ENCODE measurements around the gene C2orf68. TPM values are rescaled to one million over a fixed set of nuclear protein-coding genes. Genes with fewer than 3 reads are reported as not detected.
A peak's percentile ranks its signal among the peaks of the same experiment; 100 is the strongest.

C2orf68 gene
- total RNA-seq, 8 experiments from 2014 or later: 20.1 to 44.2 (median 27.8) TPM

GRCh38 chr2:85649201-85650190 lies 37.6 kb upstream of the C2orf68 start:
- ATAC-seq (replicated peaks in 6 of 8): peak in 3 of 8 experiments; percentile 55 to 83 (median 69)
- Histone ChIP-seq H3K27ac (no peak overlapping the region), H3K4me1 (replicated peaks in 1 of 2) (no peaks in the 10 kb centered on the region), H3K4me3 (no peak overlapping the region)
- 30 to 100% (median 93%) methylated on average over 2 to 8 of the region's 9 CpGs for WGBS, 10 experiments
- in situ Hi-C loops (cut with MboI; ENCODE audit: low pct_unique_long_range_greater_than_20kb in 2 of 9, low sequenced_read_pairs in 9 of 9, unreplicated experiment in 9 of 9): loop anchor here in 1 of 9 experiments (25.0 kb wide), 1 partner anchor 163 kb away; no protein-coding TSS in a partner anchor

- Histone ChIP-seq H3K27ac (no peak overlapping the region), H3K4me3 (no peak overlapping the region), H3K4me1 (replicated peaks in 1 of 2) (no peaks in the 10 kb centered on the region)
- WGBS, 10 experiments: 38 to 93% (median 80%) methylated on average over 2 of the region's 2 CpGs; no CpG with 5 or more reads in 7 of the 10 experiments
- ATAC-seq (replicated peaks in 6 of 8): peak in 3 of 8 experiments; percentile 77 to 82 (median 79)
- in situ Hi-C loops (cut with MboI; ENCODE audit: low pct_unique_long_range_greater_than_20kb in 2 of 9, low sequenced_read_pairs in 9 of 9, unreplicated experiment in 9 of 9): loop anchor here in 1 of 9 experiments (25.0 kb wide), 1 partner anchor 164 kb away; no protein-coding TSS in a partner anchor
Measured at GRCh38 chr2:85648619-85649018, 36.8 kb upstream of the C2orf68 start.

GRCh38 chr2:85647823-85648526 lies 36.1 kb upstream of the C2orf68 start:
- H3K27ac ChIP-seq: no peak overlapping the region
- ATAC-seq (replicated peaks in 6 of 8): no peak
- in situ Hi-C loops (cut with MboI; ENCODE audit: low pct_unique_long_range_greater_than_20kb in 2 of 9, low sequenced_read_pairs in 9 of 9, unreplicated experiment in 9 of 9): loop anchor here in 1 of 9 experiments (25.0 kb wide), 1 partner anchor 164 kb away; no protein-coding TSS in a partner anchor
- no peaks in the 10 kb centered on the region for H3K4me1 ChIP-seq (replicated peaks in 1 of 2)
- H3K4me3 ChIP-seq: no peak overlapping the region
- WGBS, 10 experiments: 85 to 100% (median 97%) methylated on average over 1 to 8 of the region's 10 CpGs; no CpG with 5 or more reads in 1 of the 10 experiments

GRCh38 chr2:85646166-85646565 lies 34.3 kb upstream of the C2orf68 start:
- in situ Hi-C loops (cut with MboI; ENCODE audit: low pct_unique_long_range_greater_than_20kb in 2 of 9, low sequenced_read_pairs in 9 of 9, unreplicated experiment in 9 of 9): loop anchor here in 1 of 9 experiments (25.0 kb wide), 1 partner anchor 166 kb away; no protein-coding TSS in a partner anchor
- Histone ChIP-seq H3K4me1 (replicated peaks in 1 of 2) (no peaks in the 10 kb centered on the region), H3K27ac (no peak overlapping the region), H3K4me3 (no peak overlapping the region)
- no peak for ATAC-seq (replicated peaks in 6 of 8)
- WGBS, 10 experiments: 50 to 100% (median 93%) methylated on average over 1 to 2 of the region's 2 CpGs; no CpG with 5 or more reads in 1 of the 10 experiments

GRCh38 chr2:85644909-85645308 lies 33.0 kb upstream of the C2orf68 start:
- Histone ChIP-seq H3K4me1 (replicated peaks in 1 of 2) (no peaks in the 10 kb centered on the region), H3K27ac (no peak overlapping the region), H3K4me3 (no peak overlapping the region)
- in situ Hi-C loops (cut with MboI; ENCODE audit: low pct_unique_long_range_greater_than_20kb in 2 of 9, low sequenced_read_pairs in 9 of 9, unreplicated experiment in 9 of 9): loop anchor here in 1 of 9 experiments (25.0 kb wide), 1 partner anchor 167 kb away; no protein-coding TSS in a partner anchor
- no peak for ATAC-seq (replicated peaks in 6 of 8)
- WGBS, 10 experiments: 85 to 100% (median 100%) methylated on average over 1 to 6 of the region's 8 CpGs; no CpG with 5 or more reads in 3 of the 10 experiments

- ATAC-seq (replicated peaks in 6 of 8): no peak
- H3K4me1 ChIP-seq (replicated peaks in 1 of 2): no peaks in the 10 kb centered on the region
- H3K4me3 ChIP-seq: no peak overlapping the region
- in situ Hi-C loops (cut with MboI; ENCODE audit: low pct_unique_long_range_greater_than_20kb in 2 of 9, low sequenced_read_pairs in 9 of 9, unreplicated experiment in 9 of 9): loop anchor here in 1 of 9 experiments (25.0 kb wide), 1 partner anchor 170 kb away; no protein-coding TSS in a partner anchor
- H3K27ac ChIP-seq: no peak overlapping the region
- WGBS, 10 experiments: 94 to 100% (median 100%) methylated on average over 1 to 3 of the region's 3 CpGs; no CpG with 5 or more reads in 2 of the 10 experiments
Measured at GRCh38 chr2:85642725-85643124, 30.9 kb upstream of the C2orf68 start.

- in situ Hi-C loops (cut with MboI; ENCODE audit: low pct_unique_long_range_greater_than_20kb in 2 of 9, low sequenced_read_pairs in 9 of 9, unreplicated experiment in 9 of 9): loop anchor here in 1 of 9 experiments (25.0 kb wide), 1 partner anchor 177 kb away; no protein-coding TSS in a partner anchor
- no peak overlapping the region for H3K27ac ChIP-seq
- ATAC-seq (replicated peaks in 6 of 8): no peak
- WGBS, 10 experiments: 21 to 100% (median 88%) methylated on average over 2 to 4 of the region's 4 CpGs; no CpG with 5 or more reads in 4 of the 10 experiments
- H3K4me3 ChIP-seq: no peak overlapping the region
- no peaks in the 10 kb centered on the region for H3K4me1 ChIP-seq (replicated peaks in 1 of 2)
Measured at GRCh38 chr2:85635636-85636035, 23.8 kb upstream of the C2orf68 start.

GRCh38 chr2:85635011-85635410 lies 23.1 kb upstream of the C2orf68 start:
- in situ Hi-C loops (cut with MboI; ENCODE audit: low pct_unique_long_range_greater_than_20kb in 2 of 9, low sequenced_read_pairs in 9 of 9, unreplicated experiment in 9 of 9): loop anchor here in 1 of 9 experiments (25.0 kb wide), 1 partner anchor 177 kb away; no protein-coding TSS in a partner anchor
- WGBS, 10 experiments: 83 to 100% (median 100%) methylated on average over 1 to 8 of the region's 8 CpGs; no CpG with 5 or more reads in 1 of the 10 experiments
- Histone ChIP-seq H3K4me1 (replicated peaks in 1 of 2) (no peaks in the 10 kb centered on the region), H3K27ac (no peak overlapping the region), H3K4me3 (no peak overlapping the region)
- no peak for ATAC-seq (replicated peaks in 6 of 8)

- H3K4me3 ChIP-seq: no peak overlapping the region
- no peak for ATAC-seq (replicated peaks in 6 of 8)
- H3K4me1 ChIP-seq (replicated peaks in 1 of 2): no peaks in the 10 kb centered on the region
- WGBS, 10 experiments: 66 to 100% (median 100%) methylated on average over 1 to 2 of the region's 3 CpGs; no CpG with 5 or more reads in 4 of the 10 experiments
- H3K27ac ChIP-seq: no peak overlapping the region
- in situ Hi-C loops (cut with MboI; ENCODE audit: low pct_unique_long_range_greater_than_20kb in 2 of 9, low sequenced_read_pairs in 9 of 9, unreplicated experiment in 9 of 9): loop anchor here in 1 of 9 experiments (25.0 kb wide), 1 partner anchor 181 kb away; no protein-coding TSS in a partner anchor
Measured at GRCh38 chr2:85631316-85631715, 19.4 kb upstream of the C2orf68 start.

- no peak for ATAC-seq (replicated peaks in 6 of 8)
- 83 to 100% (median 100%) methylated on average over 1 to 2 of the region's 2 CpGs; no CpG with 5 or more reads in 2 of the 10 experiments for WGBS, 10 experiments
- in situ Hi-C loops (cut with MboI; ENCODE audit: low pct_unique_long_range_greater_than_20kb in 2 of 9, low sequenced_read_pairs in 9 of 9, unreplicated experiment in 9 of 9): loop anchor here in 1 of 9 experiments (25.0 kb wide), 1 partner anchor 184 kb away; no protein-coding TSS in a partner anchor
Measured at GRCh38 chr2:85628658-85629057, 16.8 kb upstream of the C2orf68 start.

GRCh38 chr2:85623991-85624390 lies 12.1 kb upstream of the C2orf68 start:
- in situ Hi-C loops (cut with MboI; ENCODE audit: low pct_unique_long_range_greater_than_20kb in 2 of 9, low sequenced_read_pairs in 9 of 9, unreplicated experiment in 9 of 9): no loop called here
- Histone ChIP-seq H3K4me1 (replicated peaks in 1 of 2) (no peaks in the 10 kb centered on the region), H3K27ac (no peak overlapping the region), H3K4me3 (no peak overlapping the region)
- ATAC-seq (replicated peaks in 6 of 8): no peak
- WGBS, 10 experiments: 80 to 100% (median 100%) methylated on average over 1 to 3 of the region's 5 CpGs; no CpG with 5 or more reads in 2 of the 10 experiments

More at GRCh38 chr2:85628658-85629057, 16.8 kb upstream of the C2orf68 start:
- Histone ChIP-seq H3K4me3 (no peak overlapping the region), H3K4me1 (replicated peaks in 1 of 2) (no peaks in the 10 kb centered on the region), H3K27ac (no peak overlapping the region)

- in situ Hi-C loops (cut with MboI; ENCODE audit: low pct_unique_long_range_greater_than_20kb in 2 of 9, low sequenced_read_pairs in 9 of 9, unreplicated experiment in 9 of 9): no loop called here
- no peak for ATAC-seq (replicated peaks in 6 of 8)
- WGBS, 10 experiments: 83 to 100% (median 100%) methylated on average over 1 of the region's 1 CpG; no CpG with 5 or more reads in 4 of the 10 experiments
- no peak overlapping the region for H3K4me3 ChIP-seq
- no peak overlapping the region for H3K27ac ChIP-seq
- peaks cover 8 to 9% of the 10 kb centered on the region in 2 donors for H3K4me1 ChIP-seq (replicated peaks in 1 of 2)
Measured at GRCh38 chr2:85621338-85621737, 9.5 kb upstream of the C2orf68 start.
